ENCODE measurements around the gene ING1. TPM values are rescaled to one million over a fixed set of nuclear protein-coding genes. Genes with fewer than 3 reads are reported as not detected.

ING1 gene
- total RNA-seq, 1 experiment from 2014 or later = 17.9 TPM

DNA sequence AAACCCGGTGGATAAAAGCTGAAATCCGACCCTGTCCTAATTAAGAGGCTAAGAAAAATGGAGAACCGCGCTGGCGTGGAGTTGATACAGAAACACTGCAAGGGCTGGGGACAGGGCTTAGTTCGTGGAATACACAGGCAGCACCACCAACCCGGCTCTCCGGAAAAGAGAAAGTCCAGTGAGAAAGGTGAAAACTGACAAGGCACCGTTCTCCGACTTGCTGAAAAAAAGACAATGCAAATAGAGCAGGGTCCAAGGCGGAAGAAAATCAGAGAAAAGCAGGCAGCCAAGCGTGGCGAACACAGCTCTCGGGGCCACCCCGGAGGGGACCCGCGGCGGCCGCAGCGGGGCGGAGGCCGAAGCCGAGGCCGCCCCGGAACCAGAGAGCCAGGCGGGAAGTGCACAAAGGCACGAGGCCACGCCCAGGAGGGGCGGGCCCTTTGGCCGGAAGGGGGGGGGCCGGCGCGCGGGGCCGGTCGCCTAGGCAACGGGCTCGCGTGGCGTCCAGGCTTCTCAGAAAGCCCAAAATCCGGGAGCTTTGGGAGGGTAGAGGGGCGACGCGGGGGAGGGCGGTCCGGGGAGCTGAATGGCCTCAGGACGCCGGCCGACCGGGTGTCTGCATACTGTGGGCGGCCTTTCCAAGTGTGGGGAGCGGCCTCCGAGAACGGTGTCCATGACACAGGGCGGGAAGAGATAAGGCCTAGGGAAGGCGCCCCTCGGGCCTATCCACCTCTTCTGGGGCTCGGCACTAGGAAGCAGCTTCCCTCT lies 1.2 kb upstream of the ING1 start:
- intact Hi-C loops (cut with micrococcal nuclease) = loop anchor here (2.0 kb wide), 1 partner anchor 97 kb away; the partner anchor contains the start of gene NAXD
- BruUV-seq (replicated peaks) = no TSS peak

GRCh38 chr13:110712849-110713641 lies 455 bp upstream of the ING1 start:
- intact Hi-C loops (cut with micrococcal nuclease) = loop anchor here (2.0 kb wide), 1 partner anchor 98 kb away; the partner anchor contains the start of gene NAXD

More for the DNA sequence above, 1.2 kb upstream of the ING1 start:
- no peaks in the 10 kb centered on the region for H3K9me2 ChIP-seq (replicated peaks; ENCODE audit: low read length)
- peak overlapping the region; percentile 98 for H3K9ac ChIP-seq (ENCODE audit: low read length)
- H3K4me2 ChIP-seq (ENCODE audit: low read length) = peak overlapping the region; percentile 88
- H3K4me3 ChIP-seq (ENCODE audit: low read length) = peak overlapping the region; percentile 80
- H4K20me1 ChIP-seq (ENCODE audit: low read length) = peaks cover 8% of the 10 kb centered on the region; the same call in 1 of the 2 replicates
- peak overlapping the region; percentile 92 for H2AFZ ChIP-seq (ENCODE audit: low read length)
- no peaks in the 10 kb centered on the region for H3K27me3 ChIP-seq (ENCODE audit: low read length)
- H3K9me3 ChIP-seq (ENCODE audit: low read length) = no peaks in the 10 kb centered on the region
- peak; percentile 81 for DNase-seq
- TF ChIP-seq EZH2phosphoT487 (IDR thresholded peaks at IDR 0.05; ENCODE audit: borderline replicate concordance, low read length) = no peak
- peak overlapping the region; percentile 90 for H3K27ac ChIP-seq (ENCODE audit: low read length)
- ChIA-PET CTCF (interaction anchor here (0.7 kb wide), 1 partner anchor 256 kb away, joined by 3 read pairs; no protein-coding TSS in a partner anchor), POLR2A (ENCODE audit: unreplicated experiment) (interaction anchor here (0.6 to 0.8 kb wide), 4 partner anchors 85 to 585 kb away, joined by 3 to 10 read pairs (median 4); no protein-coding TSS in a partner anchor)
- peaks cover 34% of the 10 kb centered on the region for H3K79me2 ChIP-seq (ENCODE audit: low read length)
- no peaks in the 10 kb centered on the region for H3K36me3 ChIP-seq (ENCODE audit: low read depth, low read length)
- 0 out of 2 replicates have a peak, but pooled peaks cover 4% of the 10 kb centered on the region for H3K4me1 ChIP-seq (ENCODE audit: insufficient read depth, low read length)
- ATAC-seq = peak; percentile 31
- H3F3A ChIP-seq (ENCODE audit: low read length, unreplicated experiment) = no peaks in the 10 kb centered on the region

GRCh38 chr13:110713981-110714796 lies 689 bp downstream of the ING1 start:
- H3K9me3 ChIP-seq (ENCODE audit: low read length) = no peaks in the 10 kb centered on the region
- peak overlapping the region; percentile 48 for H2AFZ ChIP-seq (ENCODE audit: low read length)
- peak overlapping the region; percentile 67 for H3K9ac ChIP-seq (ENCODE audit: low read length)
- ChIA-PET CTCF (no interaction called here), POLR2A (ENCODE audit: unreplicated experiment) (no interaction called here)
- TF ChIP-seq EZH2 (IDR thresholded peaks at IDR 0.05; ENCODE audit: low read length, unreplicated experiment) (no peak), EZH2phosphoT487 (IDR thresholded peaks at IDR 0.05; ENCODE audit: borderline replicate concordance, low read length) (no peak)
- TF ChIP-seq, protein P1, sequence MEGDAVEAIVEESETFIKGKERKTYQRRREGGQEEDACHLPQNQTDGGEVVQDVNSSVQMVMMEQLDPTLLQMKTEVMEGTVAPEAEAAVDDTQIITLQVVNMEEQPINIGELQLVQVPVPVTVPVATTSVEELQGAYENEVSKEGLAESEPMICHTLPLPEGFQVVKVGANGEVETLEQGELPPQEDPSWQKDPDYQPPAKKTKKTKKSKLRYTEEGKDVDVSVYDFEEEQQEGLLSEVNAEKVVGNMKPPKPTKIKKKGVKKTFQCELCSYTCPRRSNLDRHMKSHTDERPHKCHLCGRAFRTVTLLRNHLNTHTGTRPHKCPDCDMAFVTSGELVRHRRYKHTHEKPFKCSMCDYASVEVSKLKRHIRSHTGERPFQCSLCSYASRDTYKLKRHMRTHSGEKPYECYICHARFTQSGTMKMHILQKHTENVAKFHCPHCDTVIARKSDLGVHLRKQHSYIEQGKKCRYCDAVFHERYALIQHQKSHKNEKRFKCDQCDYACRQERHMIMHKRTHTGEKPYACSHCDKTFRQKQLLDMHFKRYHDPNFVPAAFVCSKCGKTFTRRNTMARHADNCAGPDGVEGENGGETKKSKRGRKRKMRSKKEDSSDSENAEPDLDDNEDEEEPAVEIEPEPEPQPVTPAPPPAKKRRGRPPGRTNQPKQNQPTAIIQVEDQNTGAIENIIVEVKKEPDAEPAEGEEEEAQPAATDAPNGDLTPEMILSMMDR (conservative IDR thresholded peaks at IDR 0.05; ENCODE audit: low read depth, low read length) = no peak
- no peak for ATAC-seq
- no peak overlapping the region for H3K27ac ChIP-seq (ENCODE audit: low read length)
- H3K79me2 ChIP-seq (ENCODE audit: low read length) = peaks cover 53% of the 10 kb centered on the region
- no peaks in the 10 kb centered on the region for H3K36me3 ChIP-seq (ENCODE audit: low read depth, low read length)
- DNase-seq = peak; percentile 14
- no peaks in the 10 kb centered on the region for H3F3A ChIP-seq (ENCODE audit: low read length, unreplicated experiment)
- peak overlapping the region; percentile 84 for H3K4me2 ChIP-seq (ENCODE audit: low read length)
- no TSS peak for BruUV-seq (replicated peaks)
- H4K20me1 ChIP-seq (ENCODE audit: low read length) = peaks cover 18% of the 10 kb centered on the region; the same call in 1 of the 2 replicates
- peak overlapping the region; percentile 80 for H3K4me3 ChIP-seq (ENCODE audit: low read length)
- H3K27me3 ChIP-seq (ENCODE audit: low read length) = no peaks in the 10 kb centered on the region
- intact Hi-C loops (cut with micrococcal nuclease) = loop anchor here (2.0 kb wide), 2 partner anchors 99 to 201 kb away; partner anchors contain the start of genes ANKRD10 and NAXD
- no peaks in the 10 kb centered on the region for H3K9me2 ChIP-seq (replicated peaks; ENCODE audit: low read length)
- H3K4me1 ChIP-seq (ENCODE audit: insufficient read depth, low read length) = peaks cover 8% of the 10 kb centered on the region

More at GRCh38 chr13:110712849-110713641, 455 bp upstream of the ING1 start:
- Histone ChIP-seq H3F3A (ENCODE audit: low read length, unreplicated experiment) (no peaks in the 10 kb centered on the region), H3K27me3 (ENCODE audit: low read length) (no peaks in the 10 kb centered on the region), H3K79me2 (ENCODE audit: low read length) (peaks cover 42% of the 10 kb centered on the region), H2AFZ (ENCODE audit: low read length) (peak overlapping the region; percentile 92), H3K9me3 (ENCODE audit: low read length) (no peaks in the 10 kb centered on the region), H3K9me2 (replicated peaks; ENCODE audit: low read length) (no peaks in the 10 kb centered on the region), H3K27ac (ENCODE audit: low read length) (peak overlapping the region; percentile 90), H3K4me1 (ENCODE audit: insufficient read depth, low read length) (peaks cover 6% of the 10 kb centered on the region), H3K9ac (ENCODE audit: low read length) (peak overlapping the region; percentile 98), H3K4me3 (ENCODE audit: low read length) (peak overlapping the region; percentile 80), H4K20me1 (ENCODE audit: low read length) (peaks cover 15% of the 10 kb centered on the region; the same call in 1 of the 2 replicates), H3K36me3 (ENCODE audit: low read depth, low read length) (no peaks in the 10 kb centered on the region), H3K4me2 (ENCODE audit: low read length) (peak overlapping the region; percentile 88)
- ChIA-PET CTCF (interaction anchor here (0.7 kb wide), 1 partner anchor 257 kb away, joined by 3 read pairs; no protein-coding TSS in a partner anchor), POLR2A (ENCODE audit: unreplicated experiment) (interaction anchor here (0.6 to 0.7 kb wide), 2 partner anchors 84 to 199 kb away, joined by 3 to 4 read pairs; no protein-coding TSS in a partner anchor)
- no TSS peak for BruUV-seq (replicated peaks)
- peak; percentile 96 for DNase-seq
- TF ChIP-seq EZH2phosphoT487 (IDR thresholded peaks at IDR 0.05; ENCODE audit: borderline replicate concordance, low read length) (no peak), EZH2 (IDR thresholded peaks at IDR 0.05; ENCODE audit: low read length, unreplicated experiment) (no peak)
- peak; percentile 48 for ATAC-seq
